GM21423 (cell line): Measurements from ENCODE around the gene OSBPL3.

Experiments used
- ATAC-seq: cut with Tn5 transposase; IDR thresholded peaks from one replicate; pipeline ENCODE4 v1.9.1; 2021; ENCODE audit warnings: mild to moderate bottlenecking, moderate library complexity; ENCODE audit not compliant: unreplicated experiment

OSBPL3 gene

GRCh38 chr7:24981171-24981951 is 1.4 kb upstream of the OSBPL3 start:
- ATAC-seq, result no peak

GRCh38 chr7:24980534-24981170 is 674 bp upstream of the OSBPL3 start:
- peak; percentile 18 for ATAC-seq

GRCh38 chr7:24979470-24979862 is 512 bp downstream of the OSBPL3 start:
- peak; percentile 46 for ATAC-seq

- ATAC-seq, result no peak
Observed at GRCh38 chr7:24978843-24979469, 1.0 kb downstream of the OSBPL3 start.

- ATAC-seq, result no peak
Observed at GRCh38 chr7:24975644-24976260, 4.2 kb downstream of the OSBPL3 start.

GRCh38 chr7:24975172-24975571 is 4.8 kb downstream of the OSBPL3 start:
- no peak for ATAC-seq

GRCh38 chr7:24974026-24974832 is 5.7 kb downstream of the OSBPL3 start:
- no peak for ATAC-seq

- no peak for ATAC-seq
Observed at GRCh38 chr7:24972991-24973390, 7.0 kb downstream of the OSBPL3 start.

GRCh38 chr7:24972166-24972477 is 7.9 kb downstream of the OSBPL3 start:
- no peak for ATAC-seq

GRCh38 chr7:24971333-24972165 is 8.4 kb downstream of the OSBPL3 start:
- ATAC-seq, result no peak

GRCh38 chr7:24970676-24971075 is 9.3 kb downstream of the OSBPL3 start:
- ATAC-seq, result no peak

- no peak for ATAC-seq
Observed at GRCh38 chr7:24968165-24968564, 11.8 kb downstream of the OSBPL3 start.

GRCh38 chr7:24967696-24968095 is 12.3 kb downstream of the OSBPL3 start:
- ATAC-seq, result no peak

GRCh38 chr7:24966802-24967201 is 13.2 kb downstream of the OSBPL3 start:
- no peak for ATAC-seq

GRCh38 chr7:24965831-24966708 is 13.9 kb downstream of the OSBPL3 start:
- peak; percentile 83 for ATAC-seq

- ATAC-seq, result no peak
Observed at GRCh38 chr7:24964191-24964590, 15.8 kb downstream of the OSBPL3 start.

- peak; percentile 28 for ATAC-seq
Observed at GRCh38 chr7:24963218-24963617, 16.8 kb downstream of the OSBPL3 start.

- no peak for ATAC-seq
Observed at GRCh38 chr7:24962418-24962962, 17.5 kb downstream of the OSBPL3 start.
